GM12878 (cell line): Measurements from ENCODE around the gene ITM2C. TPM values are rescaled to one million over a fixed set of nuclear protein-coding genes. Genes with fewer than 3 reads are reported as not detected.
A peak's percentile ranks its signal among the peaks of the same experiment; 100 is the strongest.

Experiments used
- ATF2 ChIP-seq: IDR thresholded peaks from 2 replicates; pipeline ENCODE4 v1.6.1; 2012; ENCODE audit warnings: low read length, inconsistent platforms
- ATF3 ChIP-seq: IDR thresholded peaks from 2 replicates; pipeline ENCODE4 v1.6.1; 2011; ENCODE audit warnings: low read depth, mild to moderate bottlenecking, low read length, moderate library complexity, borderline replicate concordance; ENCODE audit errors: extremely low read depth
- BHLHE40 ChIP-seq, 2 experiments: fragments of 450-650 bp in 1 of 2; IDR thresholded peaks; 2 replicates each; pipeline ENCODE4 v1.6.1; 2011 to 2017; ENCODE audit warnings: low read depth in 2 of 2, borderline replicate concordance in 1 of 2, improper control_type of control experiment in 1 of 2, low read length in 1 of 2, mild to moderate bottlenecking in 1 of 2
- CHD4 ChIP-seq: fragments of 200-600 bp; sonication (generic); IDR thresholded peaks from 2 replicates; pipeline ENCODE4 v1.6.1; 2016; ENCODE audit warnings: mild to moderate bottlenecking
- DPF2 ChIP-seq: fragments of 450-650 bp; IDR thresholded peaks from 2 replicates; pipeline ENCODE4 v1.6.1; 2017; ENCODE audit warnings: mild to moderate bottlenecking
- E4F1 ChIP-seq: fragments of 450-650 bp; IDR thresholded peaks from 2 replicates; pipeline ENCODE4 v1.6.1; 2018; ENCODE audit warnings: borderline replicate concordance, mild to moderate bottlenecking; ENCODE audit not compliant: partially characterized antibody
- EED ChIP-seq: sonication (generic); IDR thresholded peaks from 2 replicates; pipeline ENCODE4 v1.6.1; 2016; ENCODE audit warnings: antibody characterized with exemption, low read depth
- KLF5 ChIP-seq: fragments of 450-650 bp; IDR thresholded peaks from 2 replicates; pipeline ENCODE4 v1.6.1; 2014; ENCODE audit warnings: mild to moderate bottlenecking; ENCODE audit not compliant: partially characterized antibody
- MLLT1 ChIP-seq: fragments of 450-650 bp; IDR thresholded peaks from 2 replicates; pipeline ENCODE4 v1.6.1; 2016; ENCODE audit warnings: mild to moderate bottlenecking
- MTA2 ChIP-seq: fragments of 450-650 bp; IDR thresholded peaks from 2 replicates; pipeline ENCODE4 v1.6.1; 2016; ENCODE audit warnings: low read depth, mild to moderate bottlenecking, moderate library complexity
- NR2C1 ChIP-seq: fragments of 450-650 bp; IDR thresholded peaks from 2 replicates; pipeline ENCODE4 v1.6.1; 2017; ENCODE audit warnings: antibody characterized with exemption, mild to moderate bottlenecking, moderate library complexity
- POU2F2 ChIP-seq: IDR thresholded peaks from 3 replicates; pipeline ENCODE4 v1.6.1; 2011; ENCODE audit warnings: low read depth, mild to moderate bottlenecking, low read length, borderline replicate concordance
- RAD21 ChIP-seq: IDR thresholded peaks from 2 replicates; pipeline ENCODE4 v1.6.1; 2011; ENCODE audit warnings: mild to moderate bottlenecking, low read depth, low read length, moderate library complexity; ENCODE audit not compliant: insufficient read depth
- SMARCA5 ChIP-seq: fragments of 450-650 bp; IDR thresholded peaks from 2 replicates; pipeline ENCODE4 v1.6.1; 2017; ENCODE audit warnings: mild to moderate bottlenecking
- USF1 ChIP-seq: IDR thresholded peaks from 2 replicates; pipeline ENCODE4 v1.6.1; 2011; ENCODE audit warnings: borderline replicate concordance, low read depth, mild to moderate bottlenecking, moderate library complexity, mixed read lengths, low read length; ENCODE audit not compliant: insufficient read depth; ENCODE audit errors: extremely low read length
- ZBTB11 ChIP-seq: fragments of 450-650 bp; formaldehyde crosslinking; IDR thresholded peaks from 2 replicates; pipeline ENCODE4 v1.5.0; 2022; ENCODE audit warnings: mild to moderate bottlenecking, missing genetic modification characterization
- polyA plus RNA-seq, 11 experiments: library from polyadenylated mRNA; depleted of rRNA in 4 of 11; unstranded in 6 of 11; stranded (reverse) in 5 of 11; fragments of >200 nt; fragmentation: Nextera tagmentation in 4 of 11; fragmentation: Illumina TruSeq in 1 of 11; extraction: Ambion mirVana in 4 of 11; extraction: Trizol in 1 of 11; gene quantifications; 1 replicate in 1 of 11; 2 replicates in 10 of 11; pipeline versions ENCODE4 v1.2.1 to v1.2.3, GENCODE V29; 2011 to 2016; ENCODE audit warnings: inconsistent platforms in 2 of 11, missing spikeins in 2 of 11, low read depth in 1 of 11
- total RNA-seq, 4 experiments: library from RNA; depleted of rRNA in 3 of 4; stranded (reverse); fragments of >200 nt in 3 of 4; fragmentation: Illumina TruSeq in 1 of 4; extraction: Trizol in 1 of 4; gene quantifications; 2 replicates each; pipeline versions ENCODE4 v1.2.1 to v1.2.3, GENCODE V29; 2013 to 2021

Gene ITM2C
- total and polyA plus RNA-seq, 10 of the 15 experiments (the other 5 are each of a cell fraction or from before 2014, with no cell fraction given) = 5.4 to 195 (median 149) TPM

GRCh38 chr2:230922951-230923717 is 58.4 kb downstream of the ITM2C start (continued):
- TF ChIP-seq USF1 (no peak), NR2C1 (no peak), BHLHE40 (IDR thresholded peaks at IDR 0.05; ENCODE audit: borderline replicate concordance in 1 of 2, low read depth in 2 of 2, low read length in 1 of 2) (no peak), ATF2 (no peak), KLF5 (no peak), MLLT1 (no peak), ATF3 (no peak), MTA2 (peak; percentile 38; the same call in 1 of the 2 replicates), RAD21 (no peak), DPF2 (0 out of 2 replicates have a peak, but pooled peaks have one; percentile 26), CHD4 (no peak), POU2F2 (no peak), EED (peak; percentile 85), ZBTB11 (CRISPR knock-in tag) (no peak), SMARCA5 (peak; percentile 22; the same call in 1 of the 2 replicates), E4F1 (no peak)
